ENCODE results near the gene MUS81. TPM values are rescaled to one million over a fixed set of nuclear protein-coding genes. Genes with fewer than 3 reads are reported as not detected.

The MUS81 gene
- total RNA-seq, 1 donor from 2014 or later: 49.4 TPM

- Histone ChIP-seq H3K9me3 (no peaks in the 10 kb centered on the region), H3K4me1 (peaks cover 44% of the 10 kb centered on the region)
- intact Hi-C loops (cut with DNase I): no loop called here
Measured at GRCh38 chr11:65895482-65895981, 35.3 kb downstream of the MUS81 start.

GRCh38 chr11:65896034-65896999 is 36.1 kb downstream of the MUS81 start:
- H3K36me3 ChIP-seq: no peaks in the 10 kb centered on the region
- H3K4me3 ChIP-seq: no peak overlapping the region
- no peaks in the 10 kb centered on the region for H3K27me3 ChIP-seq
- ATAC-seq (no peak), DNase-seq (no peak)
- intact Hi-C loops (cut with DNase I): no loop called here
- H3K4me1 ChIP-seq: peaks cover 42% of the 10 kb centered on the region
- TF ChIP-seq, protein P1, sequence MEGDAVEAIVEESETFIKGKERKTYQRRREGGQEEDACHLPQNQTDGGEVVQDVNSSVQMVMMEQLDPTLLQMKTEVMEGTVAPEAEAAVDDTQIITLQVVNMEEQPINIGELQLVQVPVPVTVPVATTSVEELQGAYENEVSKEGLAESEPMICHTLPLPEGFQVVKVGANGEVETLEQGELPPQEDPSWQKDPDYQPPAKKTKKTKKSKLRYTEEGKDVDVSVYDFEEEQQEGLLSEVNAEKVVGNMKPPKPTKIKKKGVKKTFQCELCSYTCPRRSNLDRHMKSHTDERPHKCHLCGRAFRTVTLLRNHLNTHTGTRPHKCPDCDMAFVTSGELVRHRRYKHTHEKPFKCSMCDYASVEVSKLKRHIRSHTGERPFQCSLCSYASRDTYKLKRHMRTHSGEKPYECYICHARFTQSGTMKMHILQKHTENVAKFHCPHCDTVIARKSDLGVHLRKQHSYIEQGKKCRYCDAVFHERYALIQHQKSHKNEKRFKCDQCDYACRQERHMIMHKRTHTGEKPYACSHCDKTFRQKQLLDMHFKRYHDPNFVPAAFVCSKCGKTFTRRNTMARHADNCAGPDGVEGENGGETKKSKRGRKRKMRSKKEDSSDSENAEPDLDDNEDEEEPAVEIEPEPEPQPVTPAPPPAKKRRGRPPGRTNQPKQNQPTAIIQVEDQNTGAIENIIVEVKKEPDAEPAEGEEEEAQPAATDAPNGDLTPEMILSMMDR (IDR thresholded peaks at IDR 0.05): no peak
- no peak overlapping the region for H3K27ac ChIP-seq
- no peaks in the 10 kb centered on the region for H3K9me3 ChIP-seq

More at GRCh38 chr11:65895482-65895981, 35.3 kb downstream of the MUS81 start:
- H3K36me3 ChIP-seq: no peaks in the 10 kb centered on the region
- no peak overlapping the region for H3K27ac ChIP-seq
- no peak overlapping the region for H3K4me3 ChIP-seq
- ATAC-seq: no peak
- H3K27me3 ChIP-seq: no peaks in the 10 kb centered on the region
- DNase-seq: no peak
- TF ChIP-seq, protein P1 (IDR thresholded peaks at IDR 0.05): no peak

- Histone ChIP-seq H3K9me3 (no peaks in the 10 kb centered on the region), H3K27me3 (no peaks in the 10 kb centered on the region), H3K4me1 (peaks cover 35% of the 10 kb centered on the region), H3K27ac (no peak overlapping the region), H3K36me3 (no peaks in the 10 kb centered on the region), H3K4me3 (no peak overlapping the region)
- intact Hi-C loops (cut with DNase I): no loop called here
- no peak for DNase-seq
- TF ChIP-seq, protein P1 (IDR thresholded peaks at IDR 0.05): no peak
- no peak for ATAC-seq
Measured at GRCh38 chr11:65897020-65897471, 36.8 kb downstream of the MUS81 start.

- Histone ChIP-seq H3K4me1 (peaks cover 18% of the 10 kb centered on the region), H3K27me3 (no peaks in the 10 kb centered on the region), H3K4me3 (peak overlapping the region; percentile 65), H3K9me3 (no peaks in the 10 kb centered on the region), H3K27ac (peak overlapping the region; percentile 55), H3K36me3 (no peaks in the 10 kb centered on the region)
- DNase-seq (no peak), ATAC-seq (no peak)
- TF ChIP-seq, protein P1 (IDR thresholded peaks at IDR 0.05): no peak
- intact Hi-C loops (cut with DNase I): no loop called here
Measured at GRCh38 chr11:65898656-65899355, 38.6 kb downstream of the MUS81 start.

- Histone ChIP-seq H3K36me3 (no peaks in the 10 kb centered on the region), H3K27ac (peak overlapping the region; percentile 55), H3K4me1 (peaks cover 18% of the 10 kb centered on the region), H3K9me3 (no peaks in the 10 kb centered on the region), H3K27me3 (no peaks in the 10 kb centered on the region), H3K4me3 (peak overlapping the region; percentile 65)
- DNase-seq (peak; percentile 83), ATAC-seq (peak; percentile 53)
- TF ChIP-seq, protein P1 (IDR thresholded peaks at IDR 0.05): no peak
- intact Hi-C loops (cut with DNase I): no loop called here
Measured at GRCh38 chr11:65899356-65900124, 39.3 kb downstream of the MUS81 start.
